SK-N-MC (cell line): Measurements from ENCODE around the gene AFDN.

Source experiments
- EZH2 ChIP-seq: fragments of 200-600 bp; sonication (generic); IDR thresholded peaks from one replicate; pipeline ENCODE4 v1.6.1; 2017; ENCODE audit warnings: antibody characterized with exemption
- FOXP2 ChIP-seq: optimal IDR thresholded peaks from 2 replicates; pipeline ENCODE3; 2011; ENCODE audit warnings: mild to moderate bottlenecking, moderate library complexity; ENCODE audit not compliant: insufficient read depth; ENCODE audit errors: extremely low read length, control extremely low read depth

- TF ChIP-seq EZH2: no peak
- TF ChIP-seq FOXP2: no peak
These were observed 122.0 kb downstream of the AFDN start for GRCh38 chr6:167948716-167949115.
